Testis (tissue), 3 donors: Measurements from ENCODE around the gene MLC1. TPM values are rescaled to one million over a fixed set of nuclear protein-coding genes. Genes with fewer than 3 reads are reported as not detected.

Source experiments
- DNase-seq: peaks from one replicate; pipeline ENCODE4 v3.0.0-alpha.2; 2019
- H3K27ac ChIP-seq, 2 donors: fragments of 200-600 bp; sonication (generic); one replicate each; pipeline ENCODE4 v1.5.1; 2019
- H3K27me3 ChIP-seq: fragments of 200-600 bp; sonication (generic); one replicate; pipeline ENCODE4 v1.5.1; 2019
- H3K36me3 ChIP-seq: fragments of 200-600 bp; sonication (generic); one replicate; pipeline ENCODE4 v1.5.1; 2017; ENCODE audit warnings: low read depth; ENCODE audit errors: missing control alignments
- H3K4me1 ChIP-seq: fragments of 200-600 bp; sonication (generic); one replicate; pipeline ENCODE4 v1.5.1; 2019
- H3K4me3 ChIP-seq, 2 donors: fragments of 200-600 bp; sonication (generic); one replicate each; pipeline ENCODE4 v1.5.1; 2017 to 2019
- H3K9me3 ChIP-seq: fragments of 200-600 bp; sonication (generic); one replicate; pipeline ENCODE4 v1.5.1; 2017
- CTCF ChIP-seq, 3 experiments: fragments of 450-650 bp in 2 of 3; fragments of 200-600 bp in 1 of 3; sonication (generic) in 1 of 3; IDR thresholded peaks; one replicate each; pipeline ENCODE4 v1.5.1; 2016 to 2019; ENCODE audit warnings: antibody characterized with exemption in 3 of 3, mild to moderate bottlenecking in 2 of 3, moderate library complexity in 1 of 3
- POLR2A ChIP-seq: fragments of 450-650 bp; IDR thresholded peaks from one replicate; pipeline ENCODE4 v1.6.1; 2017; ENCODE audit warnings: antibody characterized with exemption, mild to moderate bottlenecking, moderate library complexity
- WGBS, 2 donors: methylation state at CpG; one replicate each; pipeline ENCODE4 v1.1.5; 2018; 5-methylcytosine and 5-hydroxymethylcytosine counted together
- intact Hi-C: fragments of 100-400 bp; cut with DNase I; formaldehyde crosslinking; loops from one replicate; pipeline ENCODE4 v1.15.1; 2023; ENCODE audit warnings: low total_unique reads
- polyA plus RNA-seq: library from polyadenylated mRNA; stranded (reverse); fragments of 350-450 nt; fragmentation: Illumina TruSeq; extraction: RNeasy Lipid Tissue Mini Kit (QIAGEN cat#74804); gene quantifications from one replicate; pipeline ENCODE4 v1.2.3, GENCODE V29; 2014; ENCODE audit warnings: low read depth, low replicate concordance; ENCODE audit not compliant: insufficient read depth
- total RNA-seq, 2 donors: library from RNA; depleted of rRNA; stranded (reverse); fragments of >200 nt; gene quantifications; one replicate each; pipeline ENCODE4 v1.2.3, GENCODE V29; 2016

Gene MLC1
- total and polyA plus RNA-seq, 3 donors from 2014 or later = 1.3 to 1.5 (median 1.3) TPM

- Histone ChIP-seq H3K27ac (no peak overlapping the region), H3K27me3 (no peaks in the 10 kb centered on the region), H3K4me3 (no peak overlapping the region), H3K9me3 (no peaks in the 10 kb centered on the region), H3K4me1 (peaks cover 3% of the 10 kb centered on the region), H3K36me3 (no peaks in the 10 kb centered on the region)
- intact Hi-C loops = no loop called here
- 82 to 85% methylated on average over 13 of the region's 13 CpGs for WGBS, 2 donors
- TF ChIP-seq CTCF (IDR thresholded peaks at IDR 0.05) = no peak
- TF ChIP-seq POLR2A = no peak
- no peak for DNase-seq
Observed at GRCh38 chr22:50025993-50026392, 59.2 kb downstream of the MLC1 start.

DNA sequence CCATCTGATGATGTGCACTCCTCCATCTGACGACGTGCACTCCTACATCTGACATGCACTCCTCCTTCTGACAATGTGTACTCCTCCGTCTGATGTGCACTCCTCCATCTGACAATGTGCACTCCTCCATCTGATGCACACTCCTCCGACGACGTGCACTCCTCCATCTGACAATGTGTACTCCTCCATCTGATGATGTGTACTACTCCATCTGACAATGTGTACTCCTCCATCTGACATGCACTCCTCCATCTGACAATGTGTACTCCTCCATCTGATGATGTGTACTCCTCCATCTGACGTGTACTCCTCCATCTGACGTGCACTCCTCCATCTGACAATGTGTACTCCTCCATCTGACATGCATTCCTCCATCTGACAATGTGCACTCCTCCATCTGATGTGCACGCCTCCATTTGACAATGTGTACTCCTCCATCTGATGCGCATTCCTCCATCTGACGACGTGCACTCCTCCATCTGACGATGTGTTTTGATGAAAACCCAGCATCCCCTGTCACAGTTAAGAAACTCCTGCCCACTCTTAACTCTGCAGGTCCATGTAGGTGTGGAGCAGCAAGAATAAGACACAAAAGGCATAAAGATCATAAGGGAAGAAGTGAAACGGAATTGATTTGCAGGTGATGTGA is 62.9 kb downstream of the MLC1 start:
- H3K27ac ChIP-seq = no peak overlapping the region
- no peaks in the 10 kb centered on the region for H3K4me1 ChIP-seq
- no peak overlapping the region for H3K4me3 ChIP-seq
- intact Hi-C loops = no loop called here
- H3K9me3 ChIP-seq = no peaks in the 10 kb centered on the region
- no peaks in the 10 kb centered on the region for H3K36me3 ChIP-seq
- 81 to 83% methylated on average over 14 of the region's 14 CpGs for WGBS, 2 donors
- no peak for DNase-seq
- H3K27me3 ChIP-seq = no peaks in the 10 kb centered on the region
- TF ChIP-seq POLR2A (no peak), CTCF (IDR thresholded peaks at IDR 0.05) (no peak)

- Histone ChIP-seq H3K27ac (no peak overlapping the region), H3K4me1 (no peaks in the 10 kb centered on the region), H3K4me3 (no peak overlapping the region), H3K9me3 (no peaks in the 10 kb centered on the region), H3K27me3 (no peaks in the 10 kb centered on the region), H3K36me3 (no peaks in the 10 kb centered on the region)
- WGBS, 2 donors = 89 to 90% methylated on average over 15 of the region's 15 CpGs
- DNase-seq = no peak
- TF ChIP-seq CTCF (IDR thresholded peaks at IDR 0.05) = no peak
- TF ChIP-seq POLR2A = no peak
- intact Hi-C loops = no loop called here
Observed at GRCh38 chr22:50020606-50021005, 64.6 kb downstream of the MLC1 start.

DNA sequence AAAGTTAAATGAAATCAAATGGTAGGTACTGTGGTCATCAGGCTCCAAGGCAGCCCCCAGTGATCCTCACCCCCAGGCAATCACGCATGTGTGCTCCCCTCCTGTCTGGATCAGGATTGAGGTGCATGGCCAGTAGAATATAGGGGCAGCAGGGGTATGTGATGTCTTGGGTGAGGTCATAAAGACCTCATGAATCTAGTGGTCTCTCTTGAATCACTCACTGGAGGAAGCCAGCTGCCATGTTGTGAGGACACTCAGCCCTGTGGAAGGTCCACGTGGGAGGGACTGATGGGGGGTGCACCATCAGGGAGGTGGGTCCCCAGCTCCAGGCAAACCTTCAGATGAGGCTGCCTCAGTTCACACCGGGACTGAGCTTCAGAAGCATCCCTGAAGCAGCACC is 65.9 kb downstream of the MLC1 start:
- DNase-seq = no peak
- 58 to 78% methylated on average over 2 to 3 of the region's 3 CpGs for WGBS, 2 donors
- H3K4me1 ChIP-seq = peaks cover 5% of the 10 kb centered on the region
- H3K27ac ChIP-seq = no peak overlapping the region
- intact Hi-C loops = no loop called here
- no peaks in the 10 kb centered on the region for H3K27me3 ChIP-seq
- no peak overlapping the region for H3K4me3 ChIP-seq
- TF ChIP-seq POLR2A (no peak), CTCF (IDR thresholded peaks at IDR 0.05) (no peak)
- H3K9me3 ChIP-seq = no peaks in the 10 kb centered on the region
- H3K36me3 ChIP-seq = no peaks in the 10 kb centered on the region

- Histone ChIP-seq H3K4me1 (peaks cover 5% of the 10 kb centered on the region), H3K36me3 (no peaks in the 10 kb centered on the region), H3K4me3 (no peak overlapping the region), H3K27me3 (no peaks in the 10 kb centered on the region), H3K27ac (no peak overlapping the region), H3K9me3 (no peaks in the 10 kb centered on the region)
- no peak for DNase-seq
- intact Hi-C loops = no loop called here
- no peak for TF ChIP-seq POLR2A
- TF ChIP-seq CTCF (IDR thresholded peaks at IDR 0.05) = no peak
- 63 to 73% methylated on average over 11 of the region's 11 CpGs for WGBS, 2 donors
Observed at GRCh38 chr22:50018608-50019285, 66.5 kb downstream of the MLC1 start.
